ENCODE results near the gene KCNH5. TPM values are rescaled to one million over a fixed set of nuclear protein-coding genes. Genes with fewer than 3 reads are reported as not detected.

Gene KCNH5, protein sequence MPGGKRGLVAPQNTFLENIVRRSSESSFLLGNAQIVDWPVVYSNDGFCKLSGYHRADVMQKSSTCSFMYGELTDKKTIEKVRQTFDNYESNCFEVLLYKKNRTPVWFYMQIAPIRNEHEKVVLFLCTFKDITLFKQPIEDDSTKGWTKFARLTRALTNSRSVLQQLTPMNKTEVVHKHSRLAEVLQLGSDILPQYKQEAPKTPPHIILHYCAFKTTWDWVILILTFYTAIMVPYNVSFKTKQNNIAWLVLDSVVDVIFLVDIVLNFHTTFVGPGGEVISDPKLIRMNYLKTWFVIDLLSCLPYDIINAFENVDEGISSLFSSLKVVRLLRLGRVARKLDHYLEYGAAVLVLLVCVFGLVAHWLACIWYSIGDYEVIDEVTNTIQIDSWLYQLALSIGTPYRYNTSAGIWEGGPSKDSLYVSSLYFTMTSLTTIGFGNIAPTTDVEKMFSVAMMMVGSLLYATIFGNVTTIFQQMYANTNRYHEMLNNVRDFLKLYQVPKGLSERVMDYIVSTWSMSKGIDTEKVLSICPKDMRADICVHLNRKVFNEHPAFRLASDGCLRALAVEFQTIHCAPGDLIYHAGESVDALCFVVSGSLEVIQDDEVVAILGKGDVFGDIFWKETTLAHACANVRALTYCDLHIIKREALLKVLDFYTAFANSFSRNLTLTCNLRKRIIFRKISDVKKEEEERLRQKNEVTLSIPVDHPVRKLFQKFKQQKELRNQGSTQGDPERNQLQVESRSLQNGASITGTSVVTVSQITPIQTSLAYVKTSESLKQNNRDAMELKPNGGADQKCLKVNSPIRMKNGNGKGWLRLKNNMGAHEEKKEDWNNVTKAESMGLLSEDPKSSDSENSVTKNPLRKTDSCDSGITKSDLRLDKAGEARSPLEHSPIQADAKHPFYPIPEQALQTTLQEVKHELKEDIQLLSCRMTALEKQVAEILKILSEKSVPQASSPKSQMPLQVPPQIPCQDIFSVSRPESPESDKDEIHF
- polyA plus RNA-seq = under 1 TPM in 2 of 3 donors, not detected in 1; 0.07 to 0.22 TPM

- WGBS, 3 donors = 1 to 3% (median 2%) methylated on average over 26 to 35 of the region's 35 CpGs
- no peak within 1 kb of the TSS for H3K27ac ChIP-seq (ENCODE audit: low read depth, low read length)
Observed at GRCh38 chr14:63045234-63045611, at the start of gene KCNH5. Gene KCNH5, minus strand, starts transcription at chr14:63045458. Its CDS starts 272 bp downstream, at chr14:63045186.

- WGBS, 3 donors = 83 to 86% (median 84%) methylated on average over 3 of the region's 5 CpGs
- no peak overlapping the region for H3K27ac ChIP-seq (ENCODE audit: low read depth, low read length)
Observed at GRCh38 chr14:63091394-63091996, 46.2 kb upstream of the KCNH5 start.

- WGBS, 3 donors = 22 to 41% (median 35%) methylated on average over 2 of the region's 2 CpGs
- no peak overlapping the region for H3K27ac ChIP-seq (ENCODE audit: low read depth, low read length)
Observed at GRCh38 chr14:63088865-63089264, 43.6 kb upstream of the KCNH5 start.

GRCh38 chr14:63078569-63078968, 33.3 kb upstream of the KCNH5 start:
- no peak overlapping the region for H3K27ac ChIP-seq (ENCODE audit: low read depth, low read length)
- 30 to 52% (median 37%) methylated on average over 1 of the region's 1 CpG for WGBS, 3 donors

- no peak overlapping the region for H3K27ac ChIP-seq (ENCODE audit: low read depth, low read length)
Observed at GRCh38 chr14:63076488-63076887, 31.2 kb upstream of the KCNH5 start.

DNA sequence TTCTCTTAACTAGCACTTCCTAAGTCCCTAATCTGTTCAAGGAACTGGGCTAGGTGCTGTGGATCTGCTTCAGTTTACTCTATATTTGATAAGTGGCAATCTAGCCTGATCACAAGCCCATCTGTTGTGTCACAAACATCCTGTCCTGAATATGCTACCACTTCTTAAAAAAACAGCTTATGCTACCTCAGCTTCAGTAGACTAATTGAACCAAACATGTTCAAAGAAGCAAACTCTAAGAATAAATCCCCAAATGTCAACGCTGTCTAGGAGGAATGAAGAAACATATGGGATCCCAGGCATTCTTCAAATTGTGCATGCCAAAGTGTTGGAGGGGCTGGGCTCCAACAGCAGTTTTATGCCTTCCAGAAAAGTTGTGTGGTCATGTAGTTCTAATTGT, 10.4 kb upstream of the KCNH5 start:
- 66 to 80% (median 74%) methylated on average over 1 of the region's 1 CpG for WGBS, 3 donors
- H3K27ac ChIP-seq (ENCODE audit: low read depth, low read length) = no peak overlapping the region

- H3K27ac ChIP-seq (ENCODE audit: low read depth, low read length) = no peak overlapping the region
- WGBS, 3 donors = 54 to 67% (median 57%) methylated on average over 4 of the region's 4 CpGs
Observed at GRCh38 chr14:63051992-63052391, 6.7 kb upstream of the KCNH5 start.

DNA sequence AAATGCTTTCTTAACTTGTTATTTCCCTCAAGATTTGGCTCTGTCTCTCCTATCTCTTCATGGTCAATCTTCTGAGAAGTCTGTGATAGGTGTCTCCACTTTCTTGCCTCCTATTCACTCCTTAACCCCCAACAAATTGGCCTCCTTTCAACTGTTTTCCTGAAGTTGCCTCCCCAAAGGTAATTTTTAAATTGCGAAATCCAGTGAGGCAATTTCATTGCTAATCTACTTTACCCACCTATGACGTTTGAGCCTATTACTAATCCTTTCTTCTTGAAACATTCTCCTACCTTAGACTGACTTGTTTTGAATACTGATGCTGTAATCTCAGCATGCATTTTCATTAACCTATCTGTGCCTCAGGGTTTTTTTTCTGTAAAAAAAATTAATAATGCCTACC, 6.0 kb upstream of the KCNH5 start:
- H3K27ac ChIP-seq (ENCODE audit: low read depth, low read length) = no peak overlapping the region
- WGBS, 3 donors = 72 to 77% (median 77%) methylated on average over 2 of the region's 2 CpGs

- 91 to 100% (median 92%) methylated on average over 2 of the region's 2 CpGs for WGBS, 3 donors
Observed at GRCh38 chr14:63050694-63051093, 5.4 kb upstream of the KCNH5 start.

DNA sequence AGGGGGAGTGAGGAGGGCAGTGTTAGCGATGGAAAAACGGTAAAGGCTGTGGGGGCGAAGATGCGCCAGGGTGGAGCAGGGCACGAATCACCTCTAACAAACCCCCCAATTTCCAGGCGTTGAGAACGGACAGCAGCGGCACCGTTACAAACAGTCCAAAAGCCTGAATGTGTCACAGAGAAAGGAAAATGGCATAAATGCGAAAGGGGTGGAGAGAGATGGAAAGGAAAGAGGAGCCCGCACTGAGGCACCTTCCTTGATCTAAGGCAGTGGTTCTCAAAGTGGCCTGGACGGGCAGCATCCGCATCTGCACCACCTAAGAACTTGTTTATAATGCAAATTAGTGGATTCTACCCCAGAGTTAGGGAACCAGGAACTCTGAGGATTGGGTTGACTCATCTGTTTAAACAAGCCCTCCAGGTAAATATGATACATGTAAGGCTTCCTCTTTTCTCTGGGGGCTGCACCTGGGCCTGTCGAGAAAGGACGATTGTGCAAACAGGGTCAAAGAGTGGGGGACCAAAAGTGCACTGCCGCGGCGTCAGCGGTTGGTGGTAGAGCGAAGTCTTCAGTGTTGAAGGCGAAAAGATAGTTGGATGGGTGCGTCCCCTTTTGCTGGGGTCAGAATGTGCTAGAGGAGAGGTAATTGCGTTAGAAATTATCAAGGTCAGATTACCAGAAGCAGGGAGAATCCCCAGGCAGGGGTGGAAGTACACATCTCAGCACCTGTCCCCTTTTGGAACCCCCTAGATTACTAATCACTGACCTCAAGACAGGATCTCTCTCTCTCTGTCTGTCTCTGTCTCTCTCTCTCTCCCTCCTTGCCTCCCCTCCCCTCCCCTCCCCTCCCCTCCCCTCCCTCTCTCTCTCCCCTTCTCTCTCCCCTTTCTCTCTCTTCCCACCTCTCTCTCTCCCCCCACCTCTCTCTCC, 1.3 kb upstream of the KCNH5 start:
- WGBS, 3 donors = 10 to 14% (median 12%) methylated on average over 23 of the region's 23 CpGs

More at GRCh38 chr14:63050694-63051093, 5.4 kb upstream of the KCNH5 start:
- no peak overlapping the region for H3K27ac ChIP-seq (ENCODE audit: low read depth, low read length)

DNA sequence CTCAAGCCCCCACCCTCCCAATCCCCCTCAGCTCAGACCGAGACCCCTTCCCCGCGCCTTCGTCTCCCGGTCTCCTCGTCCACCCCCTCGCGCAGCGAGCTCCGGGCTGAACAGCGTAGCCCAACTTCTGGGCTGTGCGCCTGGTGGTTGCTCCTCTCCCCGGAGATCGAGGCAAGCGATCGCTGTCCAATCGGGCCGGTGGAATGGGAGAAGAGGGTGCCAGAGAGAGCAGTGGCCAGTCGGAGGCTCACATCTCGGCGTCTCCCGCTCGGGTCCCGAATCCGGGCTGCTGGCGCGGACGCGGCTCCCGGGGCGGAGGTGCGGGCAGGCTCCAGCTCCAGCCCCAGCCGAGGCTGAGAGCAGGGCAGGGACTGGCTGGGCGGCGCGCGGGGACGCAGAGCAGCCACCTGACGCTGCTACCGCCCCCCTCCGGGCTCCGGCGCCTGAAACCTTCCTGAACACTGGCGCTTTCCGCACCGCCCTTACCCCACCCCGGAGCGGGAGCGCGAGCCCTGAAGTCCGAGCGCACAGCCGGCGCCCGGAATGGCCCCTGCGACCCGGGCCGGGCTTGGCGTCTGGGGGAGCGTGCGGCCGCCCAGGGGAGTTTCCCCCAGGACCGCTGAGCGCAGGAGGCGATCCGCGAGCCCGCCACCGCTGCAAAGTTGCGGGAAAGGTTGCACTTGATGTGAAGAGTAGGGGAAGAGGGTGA, 508 bp upstream of the KCNH5 start:
- 0 to 4% (median 1%) methylated on average over 62 to 70 of the region's 70 CpGs for WGBS, 3 donors
- no peak overlapping the region for H3K27ac ChIP-seq (ENCODE audit: low read depth, low read length)

More for the DNA sequence above, 1.3 kb upstream of the KCNH5 start:
- no peak overlapping the region for H3K27ac ChIP-seq (ENCODE audit: low read depth, low read length)

- WGBS, 3 donors = 13 to 23% (median 18%) methylated on average over 3 of the region's 3 CpGs
- H3K27ac ChIP-seq (ENCODE audit: low read depth, low read length) = no peak overlapping the region
Observed at GRCh38 chr14:63039866-63040265, 5.4 kb downstream of the KCNH5 start.

GRCh38 chr14:63032641-63033040, 12.6 kb downstream of the KCNH5 start:
- WGBS, 3 donors = 74 to 84% (median 82%) methylated on average over 4 of the region's 4 CpGs
- no peak overlapping the region for H3K27ac ChIP-seq (ENCODE audit: low read depth, low read length)

GRCh38 chr14:63032076-63032475, 13.2 kb downstream of the KCNH5 start:
- WGBS, 3 donors = 33 to 56% (median 56%) methylated on average over 8 of the region's 8 CpGs
- H3K27ac ChIP-seq (ENCODE audit: low read depth, low read length) = no peak overlapping the region

DNA sequence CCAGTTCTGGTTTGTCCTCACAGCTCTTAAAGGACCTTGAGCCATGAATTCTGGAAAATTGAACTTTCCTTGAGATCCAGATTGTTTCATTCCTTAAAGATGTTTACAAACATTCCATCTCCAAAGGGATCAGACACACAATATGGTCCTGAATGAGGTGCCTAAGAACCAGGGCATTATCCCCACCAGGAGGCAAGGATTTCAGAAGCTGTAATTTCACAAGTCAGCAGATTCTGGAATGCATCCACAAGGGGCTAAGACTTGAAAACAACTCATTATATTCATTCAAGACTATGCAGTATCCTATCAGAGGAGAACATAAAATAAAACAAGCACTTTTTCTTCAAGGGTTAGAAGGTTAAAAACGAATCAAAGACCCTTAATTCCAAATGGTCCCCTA, 15.1 kb downstream of the KCNH5 start:
- H3K27ac ChIP-seq (ENCODE audit: low read depth, low read length) = no peak overlapping the region
- 46 to 53% (median 49%) methylated on average over 1 of the region's 1 CpG for WGBS, 3 donors

GRCh38 chr14:63027719-63028118, 17.5 kb downstream of the KCNH5 start:
- 52 to 77% (median 66%) methylated on average over 1 of the region's 1 CpG for WGBS, 3 donors
- no peak overlapping the region for H3K27ac ChIP-seq (ENCODE audit: low read depth, low read length)

DNA sequence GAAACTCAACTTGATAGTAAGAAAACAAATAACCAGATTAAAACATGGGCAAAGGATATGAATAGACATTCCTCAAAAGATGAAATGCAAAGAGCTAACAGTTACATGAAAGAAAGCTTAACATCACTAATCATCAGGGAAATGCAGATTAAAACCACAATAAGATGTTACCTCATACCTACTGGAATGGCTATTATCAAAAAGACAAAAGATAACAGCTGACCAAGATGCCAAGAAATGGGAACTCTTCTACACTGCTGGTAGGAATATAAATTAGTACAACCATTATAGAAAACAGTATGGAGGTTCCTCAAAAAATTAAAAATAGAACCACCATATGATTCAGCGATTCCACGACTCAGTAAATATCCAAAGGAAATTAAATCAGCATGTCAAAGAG, 18.8 kb downstream of the KCNH5 start:
- WGBS, 3 donors = 89 to 97% (median 93%) methylated on average over 2 of the region's 2 CpGs
- no peak overlapping the region for H3K27ac ChIP-seq (ENCODE audit: low read depth, low read length)

All from adipose tissue (tissue), 3 donors.